Endothelial cell of umbilical vein (primary cell): ENCODE data around the gene PKNOX2. TPM values are rescaled to one million over a fixed set of nuclear protein-coding genes. Genes with fewer than 3 reads are reported as not detected.

Source experiments
- BruUV-seq: library from RNA; stranded (reverse); fragments of 400-500 nt; replicated peaks from 2 replicates; lab custom pipeline; 2021; lab: Mats Ljungman, UMichigan
- CTCF ChIA-PET: fragments of 300-600, 350-600 bp; sonication (Branson Sonifier 250); formaldehyde crosslinking; loops from one replicate; lab custom pipeline; 2021; ENCODE audit warnings: antibody characterized with exemption, inconsistent platforms; lab: Charles Lee
- POLR2A ChIA-PET: fragments of 300-600, 350-600 bp; sonication (Branson Sonifier 250); formaldehyde crosslinking; loops from one replicate; lab custom pipeline; 2021; ENCODE audit warnings: antibody characterized with exemption, inconsistent platforms; lab: Charles Lee
- DNase-seq: peaks from one replicate; pipeline ENCODE4 v3.0.0-alpha.2; 2011; ENCODE audit warnings: low read depth, low spot score
- FAIRE-seq: peaks from 2 replicates; lab custom pipeline; 2011; peaks lifted over from hg19 to GRCh38; lab: Jason Lieb, UNC
- H2AFZ ChIP-seq: 2 replicates; pipeline ENCODE4 v1.6.0; 2012; ENCODE audit warnings: low read depth, low read length, control low read depth, inconsistent platforms
- H3K27ac ChIP-seq: 2 replicates; pipeline ENCODE4 v1.5.1; 2011; ENCODE audit warnings: low read depth, mild to moderate bottlenecking, control low read depth, low read length, moderate library complexity; ENCODE audit not compliant: insufficient read depth
- H3K27me3 ChIP-seq, 2 experiments: 2 replicates each; pipeline versions ENCODE4 v1.6.0 to v1.6.1; 2011; ENCODE audit warnings: low read length in 2 of 2, mixed read lengths in 1 of 2; ENCODE audit not compliant: control insufficient read depth in 2 of 2, insufficient read depth in 2 of 2
- H3K36me3 ChIP-seq, 2 experiments: 2 replicates in 1 of 2; 3 replicates in 1 of 2; pipeline ENCODE4 v1.5.1; 2011; ENCODE audit warnings: low read length in 2 of 2, mild to moderate bottlenecking in 1 of 2, moderate library complexity in 1 of 2; ENCODE audit not compliant: control insufficient read depth in 2 of 2, insufficient read depth in 2 of 2; ENCODE audit errors: extremely low read depth in 1 of 2
- H3K4me1 ChIP-seq: 3 replicates; pipeline ENCODE4 v1.5.1; 2011; ENCODE audit warnings: mild to moderate bottlenecking, low read length; ENCODE audit not compliant: control insufficient read depth, insufficient read depth; ENCODE audit errors: extremely low read depth
- H3K4me2 ChIP-seq: 2 replicates; pipeline ENCODE4 v1.6.1; 2011; ENCODE audit warnings: low read length, control low read depth, mixed read lengths; ENCODE audit not compliant: insufficient read depth
- H3K4me3 ChIP-seq, 3 experiments: fragments of 200-600 bp in 1 of 3; sonication (generic), shearing (Covaris generic) in 1 of 3; replicated peaks in 1 of 3; 2 replicates each; pipeline ENCODE4 v1.5.1; 2011 to 2016; ENCODE audit warnings: control low read depth in 3 of 3, low read length in 3 of 3, mild to moderate bottlenecking in 2 of 3, inconsistent platforms in 1 of 3, low read depth in 1 of 3, moderate library complexity in 1 of 3; ENCODE audit not compliant: insufficient read depth in 1 of 3
- H3K79me2 ChIP-seq: 2 replicates; pipeline ENCODE4 v1.6.0; 2012; ENCODE audit warnings: low read length, inconsistent platforms; ENCODE audit not compliant: control insufficient read depth, insufficient read depth
- H3K9ac ChIP-seq: replicated peaks from 2 replicates; pipeline ENCODE3; 2011; ENCODE audit warnings: low read length, control low read depth; ENCODE audit not compliant: insufficient read depth; ENCODE audit errors: extremely low read depth
- H3K9me1 ChIP-seq: replicated peaks from 3 replicates; pipeline ENCODE4 v1.6.0; 2011; ENCODE audit warnings: mild to moderate bottlenecking, low read length; ENCODE audit not compliant: control insufficient read depth, insufficient read depth; ENCODE audit errors: extremely low read depth
- H3K9me3 ChIP-seq: replicated peaks from 2 replicates; pipeline ENCODE4 v1.5.1; 2012; ENCODE audit warnings: low read length, inconsistent platforms; ENCODE audit not compliant: control insufficient read depth, insufficient read depth
- H4K20me1 ChIP-seq: replicated peaks from 2 replicates; pipeline ENCODE3; 2011; ENCODE audit warnings: mild to moderate bottlenecking, low read length; ENCODE audit not compliant: control insufficient read depth, insufficient read depth; ENCODE audit errors: extremely low read depth
- FOS ChIP-seq: IDR thresholded peaks from 2 replicates; pipeline ENCODE4 v1.6.1; 2011; ENCODE audit warnings: mild to moderate bottlenecking, low read length, moderate library complexity, borderline replicate concordance; ENCODE audit not compliant: insufficient read depth
- GATA2 ChIP-seq: IDR thresholded peaks from 2 replicates; pipeline ENCODE4 v1.7.0; 2011; ENCODE audit warnings: low read depth, mild to moderate bottlenecking, moderate library complexity, mixed read lengths, low read length; ENCODE audit not compliant: insufficient read length, insufficient read depth
- JUN ChIP-seq: IDR thresholded peaks from 2 replicates; pipeline ENCODE4 v1.6.1; 2011; ENCODE audit warnings: borderline replicate concordance, low read depth; ENCODE audit not compliant: insufficient read length, insufficient read depth
- POLR2A ChIP-seq: IDR thresholded peaks from 2 replicates; pipeline ENCODE4 v1.6.1; 2012; ENCODE audit warnings: low read depth, mild to moderate bottlenecking, control low read depth, low read length
- POLR2AphosphoS5 ChIP-seq: IDR thresholded peaks from 2 replicates; pipeline ENCODE4 v1.6.1; 2012; ENCODE audit warnings: low read depth, mild to moderate bottlenecking, control low read depth, low read length, moderate library complexity; ENCODE audit not compliant: insufficient read depth
- dilution Hi-C: fragments of 300-500 bp; cut with MboI; formaldehyde crosslinking; loops from one replicate; pipeline ENCODE4 v1.15.0; 2019; ENCODE audit warnings: low sequenced_read_pairs; ENCODE audit not compliant: extremely low pct_ligation_motif_present
- intact Hi-C: fragments of 100-400 bp; cut with micrococcal nuclease; formaldehyde crosslinking; loops from one replicate; pipeline ENCODE4 v1.10.0; 2022
- polyA plus RNA-seq, 4 experiments: library from polyadenylated mRNA; depleted of rRNA in 3 of 4; stranded (reverse) in 3 of 4; unstranded in 1 of 4; fragments of >200 nt; gene quantifications; 2 replicates each; pipeline versions ENCODE4 v1.2.1 to v1.2.3, GENCODE V29; 2011 to 2012; ENCODE audit warnings: missing spikeins in 1 of 4
- total RNA-seq: library from RNA; stranded (reverse); gene quantifications from 2 replicates; pipeline ENCODE4 v1.2.3, GENCODE V29; 2021
- TF ChIP-seq, protein P1 (sequence below): IDR thresholded peaks from 2 replicates; pipeline ENCODE4 v1.6.1; 2011; ENCODE audit not compliant: insufficient read depth, insufficient read length

PKNOX2 gene
- total and polyA plus RNA-seq, 2 donors (not counting 3 experiments of a cell fraction or from before 2014, with no cell fraction given) = 0.11 to 0.91 TPM

DNA sequence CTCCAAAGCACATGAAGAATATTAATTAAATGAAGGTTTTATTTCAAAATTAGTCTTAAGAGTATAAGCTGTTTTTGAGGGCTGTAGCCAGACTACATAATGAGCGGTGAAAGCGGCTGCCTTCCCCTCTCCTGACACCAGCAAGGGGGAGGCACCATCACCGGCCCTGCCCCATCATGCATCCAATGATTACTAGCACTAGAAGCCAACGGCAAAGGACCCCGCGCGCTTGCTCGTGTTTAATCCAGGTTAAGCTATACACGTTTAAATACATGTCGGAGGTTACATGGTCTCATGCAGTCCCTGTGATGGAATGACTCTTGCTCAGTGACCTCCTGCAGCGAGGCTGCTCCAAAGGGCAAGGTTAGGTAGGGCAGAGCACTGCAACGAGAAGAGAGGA is 281.2 kb downstream of the PKNOX2 start:
- H3K4me3 ChIP-seq = no peak overlapping the region
- no peaks in the 10 kb centered on the region for H3K9me3 ChIP-seq
- intact Hi-C loops (no loop called here), dilution Hi-C loops (no loop called here)
- no peak for TF ChIP-seq POLR2A
- POLR2A ChIA-PET = no interaction called here
- H3K9ac ChIP-seq = no peak overlapping the region
- no peaks in the 10 kb centered on the region for H3K79me2 ChIP-seq
- no peaks in the 10 kb centered on the region for H3K36me3 ChIP-seq
- no peak overlapping the region for H3K4me2 ChIP-seq
- H3K27ac ChIP-seq = no peak overlapping the region
- CTCF ChIA-PET = no interaction called here
- H4K20me1 ChIP-seq = no peaks in the 10 kb centered on the region
- DNase-seq (no peak), FAIRE-seq (no peak)
- no peak overlapping the region for H2AFZ ChIP-seq
- H3K4me1 ChIP-seq = no peaks in the 10 kb centered on the region
- H3K27me3 ChIP-seq = peaks cover 0 to 7% of the 10 kb centered on the region in 2 experiments
- H3K9me1 ChIP-seq = no peaks in the 10 kb centered on the region
- BruUV-seq = no TSS peak

DNA sequence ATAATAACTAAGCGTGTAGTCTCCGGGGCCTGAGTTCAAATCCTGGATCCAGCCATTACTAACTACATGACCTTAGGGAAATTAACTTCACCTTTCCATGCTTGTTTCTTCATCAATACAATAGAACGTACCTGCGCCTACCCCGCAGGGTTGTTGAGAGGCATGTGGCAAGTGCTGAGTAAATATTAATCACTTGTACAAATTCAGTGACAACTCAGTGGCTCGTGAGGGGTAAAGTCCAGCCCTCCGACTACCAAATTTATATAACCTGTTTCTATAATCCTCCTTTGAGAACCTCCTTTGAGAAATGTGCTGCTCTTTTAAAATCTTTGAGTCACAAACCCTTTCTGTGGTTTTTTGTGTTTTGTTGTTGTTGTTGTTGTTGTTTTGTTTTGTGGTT is 281.7 kb downstream of the PKNOX2 start:
- ChIA-PET POLR2A (no interaction called here), CTCF (no interaction called here)
- TF ChIP-seq POLR2A = no peak
- TF ChIP-seq, protein P1, sequence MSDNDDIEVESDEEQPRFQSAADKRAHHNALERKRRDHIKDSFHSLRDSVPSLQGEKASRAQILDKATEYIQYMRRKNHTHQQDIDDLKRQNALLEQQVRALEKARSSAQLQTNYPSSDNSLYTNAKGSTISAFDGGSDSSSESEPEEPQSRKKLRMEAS = no peak
- no peak for TF ChIP-seq POLR2AphosphoS5
- TF ChIP-seq FOS = no peak
- no peak for TF ChIP-seq JUN
- no peak for TF ChIP-seq GATA2

More for the DNA sequence above, 281.7 kb downstream of the PKNOX2 start:
- no peaks in the 10 kb centered on the region for H4K20me1 ChIP-seq
- H3K27me3 ChIP-seq = peaks cover 0 to 5% of the 10 kb centered on the region in 2 experiments
- no peak for DNase-seq
- H3K36me3 ChIP-seq = no peaks in the 10 kb centered on the region
- no peak overlapping the region for H3K4me3 ChIP-seq
- FAIRE-seq = no peak
- intact Hi-C loops = no loop called here
- H3K4me1 ChIP-seq = peaks cover 2% of the 10 kb centered on the region
- no peaks in the 10 kb centered on the region for H3K9me1 ChIP-seq
- dilution Hi-C loops = no loop called here
- BruUV-seq = no TSS peak
- no peak overlapping the region for H3K27ac ChIP-seq
- no peaks in the 10 kb centered on the region for H3K79me2 ChIP-seq
- H3K9ac ChIP-seq = no peak overlapping the region
- H3K4me2 ChIP-seq = no peak overlapping the region
- no peak overlapping the region for H2AFZ ChIP-seq
- no peaks in the 10 kb centered on the region for H3K9me3 ChIP-seq
